Chondrocyte (in vitro differentiated cells): ENCODE measurements around the gene CHPF. TPM values are rescaled to one million over a fixed set of nuclear protein-coding genes. Genes with fewer than 3 reads are reported as not detected.
A peak's percentile ranks its signal among the peaks of the same experiment; 100 is the strongest.

ENCODE experiments used
- DNase-seq: peaks from one replicate; pipeline ENCODE4 v3.0.0; 2021; ENCODE audit warnings: mixed read lengths, low spot score
- H3K27ac Mint-ChIP-seq: one replicate; pipeline ENCODE4 v1.8.0; 2021; ENCODE audit warnings: mild to moderate bottlenecking, moderate library complexity, mixed read lengths; ENCODE audit not compliant: unreplicated experiment
- H3K27me3 Mint-ChIP-seq: 2 replicates; pipeline ENCODE4 v1.8.0; 2021; ENCODE audit warnings: low read depth, mixed read lengths
- H3K36me3 Mint-ChIP-seq: 2 replicates; pipeline ENCODE4 v1.8.0; 2021; ENCODE audit warnings: low read depth, mixed read lengths
- H3K4me1 Mint-ChIP-seq: 2 replicates; pipeline ENCODE4 v1.8.0; 2021; ENCODE audit warnings: low read depth, mild to moderate bottlenecking, mixed read lengths
- H3K4me3 Mint-ChIP-seq: one replicate; pipeline ENCODE4 v1.8.0; 2021; ENCODE audit warnings: mild to moderate bottlenecking, moderate library complexity, mixed read lengths; ENCODE audit not compliant: unreplicated experiment
- H3K9me3 Mint-ChIP-seq: 2 replicates; pipeline ENCODE4 v1.8.0; 2021; ENCODE audit warnings: low read depth, mixed read lengths
- CTCF ChIP-seq: fragments of 200-600 bp; sonication (generic); IDR thresholded peaks from 2 replicates; pipeline ENCODE4 v1.5.0; 2021; ENCODE audit warnings: antibody characterized with exemption, mild to moderate bottlenecking, moderate library complexity
- total RNA-seq: library from RNA; stranded (reverse); gene quantifications from 3 replicates; pipeline ENCODE4 v1.2.1, GENCODE V29; 2021

The CHPF gene
- total RNA-seq, 1 donor from 2014 or later, result 276 TPM

- Mint-ChIP-seq H3K27me3 (no peaks in the 10 kb centered on the region), H3K36me3 (peaks cover 9% of the 10 kb centered on the region), H3K4me3 (peak overlapping the region; percentile 88), H3K4me1 (peaks cover 56% of the 10 kb centered on the region), H3K27ac (peak overlapping the region; percentile 99), H3K9me3 (no peaks in the 10 kb centered on the region)
- no peak for TF ChIP-seq CTCF
- no peak for DNase-seq
Observed at GRCh38 chr2:219499555-219499954, 44.1 kb downstream of the CHPF start.

- H3K36me3 Mint-ChIP-seq, result peaks cover 5% of the 10 kb centered on the region
Observed at GRCh38 chr2:219499058-219499307, 44.6 kb downstream of the CHPF start.

GRCh38 chr2:219498280-219499057 is 45.1 kb downstream of the CHPF start, which contains the start of gene GMPPA:
TSS of gene GMPPA (plus strand) at chr2:219498891. CDS start at chr2:219499976, 1,085 bp downstream.
- Mint-ChIP-seq H3K27me3 (no peaks in the 10 kb centered on the region), H3K27ac (peak within 1 kb of the TSS; percentile 99), H3K9me3 (no peaks in the 10 kb centered on the region), H3K4me3 (peak within 1 kb of the TSS; percentile 88), H3K36me3 (peaks cover 1% of the 10 kb centered on the region), H3K4me1 (peaks cover 56% of the 10 kb centered on the region)
- TF ChIP-seq CTCF, result no peak
- peak; percentile 98 for DNase-seq

More at GRCh38 chr2:219499058-219499307, 44.6 kb downstream of the CHPF start:
- Mint-ChIP-seq H3K4me3 (peak overlapping the region; percentile 88), H3K4me1 (peaks cover 56% of the 10 kb centered on the region), H3K27ac (peak overlapping the region; percentile 99), H3K27me3 (no peaks in the 10 kb centered on the region), H3K9me3 (no peaks in the 10 kb centered on the region)
- no peak for TF ChIP-seq CTCF
- DNase-seq, result no peak

GRCh38 chr2:219497495-219498279 is 45.9 kb downstream of the CHPF start:
- no peak for DNase-seq
- TF ChIP-seq CTCF, result no peak
- peak overlapping the region; percentile 88 for H3K4me3 Mint-ChIP-seq
- peaks cover 56% of the 10 kb centered on the region for H3K4me1 Mint-ChIP-seq
- no peaks in the 10 kb centered on the region for H3K9me3 Mint-ChIP-seq
- no peaks in the 10 kb centered on the region for H3K27me3 Mint-ChIP-seq
- peaks cover 3% of the 10 kb centered on the region for H3K36me3 Mint-ChIP-seq
- peak overlapping the region; percentile 99 for H3K27ac Mint-ChIP-seq

- H3K27ac Mint-ChIP-seq, result no peak overlapping the region
- no peak for DNase-seq
- no peak for TF ChIP-seq CTCF
- H3K9me3 Mint-ChIP-seq, result no peaks in the 10 kb centered on the region
- no peaks in the 10 kb centered on the region for H3K27me3 Mint-ChIP-seq
- peak overlapping the region; percentile 88 for H3K4me3 Mint-ChIP-seq
- H3K4me1 Mint-ChIP-seq, result peaks cover 56% of the 10 kb centered on the region
- H3K36me3 Mint-ChIP-seq, result peaks cover 6% of the 10 kb centered on the region
Observed at GRCh38 chr2:219496825-219497494, 46.6 kb downstream of the CHPF start.
